Panc1 (cell line): Measurements from ENCODE around the gene TCAF1. TPM values are rescaled to one million over a fixed set of nuclear protein-coding genes. Genes with fewer than 3 reads are reported as not detected.

Source experiments
- ATAC-seq: fragments of 200-7000 bp; cut with Tn5 transposase; 2 replicates; pipeline ENCODE4 v1.9.1; 2020; ENCODE audit warnings: mild to moderate bottlenecking, moderate library complexity
- BruUV-seq: library from RNA; stranded (reverse); fragments of 400-500 nt; replicated peaks from 2 replicates; lab custom pipeline; 2021; lab: Mats Ljungman, UMichigan
- CTCF ChIA-PET: fragments of 300-600 bp; sonication (Branson Sonifier 250); formaldehyde crosslinking; loops from one replicate; lab custom pipeline; 2022; ENCODE audit warnings: antibody characterized with exemption; lab: Charles Lee
- POLR2A ChIA-PET: fragments of 300-600 bp; sonication (Branson Sonifier 250); formaldehyde crosslinking; loops from one replicate; lab custom pipeline; 2022; ENCODE audit warnings: antibody characterized with exemption; lab: Charles Lee
- DNase-seq: peaks from one replicate; pipeline ENCODE4 v3.0.0-alpha.2; 2010; ENCODE audit warnings: low read depth, low spot score
- H3K27ac ChIP-seq: 2 replicates; pipeline ENCODE4 v1.5.1; 2011; ENCODE audit warnings: mild to moderate bottlenecking, low read length, inconsistent platforms
- H3K27me3 ChIP-seq: fragments of 200-500 bp; sonication (Bioruptor generic); 2 replicates; pipeline ENCODE4 v1.6.0; 2014; ENCODE audit warnings: low read length, inconsistent platforms; ENCODE audit not compliant: control insufficient read depth, insufficient read depth
- H3K36me3 ChIP-seq: fragments of 200-500 bp; sonication (Bioruptor generic); 2 replicates; pipeline ENCODE4 v1.5.1; 2014; ENCODE audit warnings: inconsistent platforms, mild to moderate bottlenecking, low read length, moderate library complexity; ENCODE audit not compliant: control insufficient read depth, insufficient read depth
- H3K4me1 ChIP-seq: 2 replicates; pipeline ENCODE4 v1.5.1; 2011; ENCODE audit warnings: inconsistent platforms, mild to moderate bottlenecking, low read length, moderate library complexity; ENCODE audit not compliant: control insufficient read depth, insufficient read depth
- H3K4me3 ChIP-seq, 2 experiments: 2 replicates each; pipeline ENCODE4 v1.5.1; 2011 to 2012; ENCODE audit warnings: low read depth in 2 of 2, low read length in 2 of 2, mild to moderate bottlenecking in 2 of 2, inconsistent platforms in 1 of 2, moderate library complexity in 1 of 2
- H3K9me3 ChIP-seq: fragments of 200-500 bp; sonication (Bioruptor generic); 2 replicates; pipeline ENCODE4 v1.5.1; 2014; ENCODE audit warnings: low read depth, mild to moderate bottlenecking, inconsistent platforms, low read length, moderate library complexity; ENCODE audit not compliant: control insufficient read depth, insufficient read depth
- POLR2AphosphoS5 ChIP-seq: IDR thresholded peaks from 2 replicates; pipeline ENCODE4 v1.6.1; 2012; ENCODE audit warnings: mild to moderate bottlenecking, low read depth, low read length, moderate library complexity
- SIN3A ChIP-seq: IDR thresholded peaks from 2 replicates; pipeline ENCODE4 v1.6.1; 2012; ENCODE audit warnings: low read depth, mild to moderate bottlenecking, low read length, moderate library complexity, borderline replicate concordance; ENCODE audit not compliant: insufficient read depth
- TCF7L2 ChIP-seq: IDR thresholded peaks from 2 replicates; pipeline ENCODE4 v1.6.1; 2011; ENCODE audit warnings: mild to moderate bottlenecking, low read depth, low read length, inconsistent platforms
- in situ Hi-C: cut with HindIII; loops from 2 replicates; pipeline ENCODE4 v1.10.0; 2016; ENCODE audit warnings: low sequenced_read_pairs, low pct_unique_long_range_greater_than_20kb
- intact Hi-C: fragments of 100-400 bp; cut with micrococcal nuclease; formaldehyde crosslinking; loops from one replicate; pipeline ENCODE4 v1.10.0; 2022; ENCODE audit not compliant: unreplicated experiment
- total RNA-seq: library from RNA; stranded (reverse); gene quantifications from one replicate; pipeline ENCODE4 v1.2.1, GENCODE V29; 2021; ENCODE audit not compliant: unreplicated experiment
- TF ChIP-seq, protein P1 (sequence below), 2 experiments: IDR thresholded peaks; 2 replicates each; pipeline ENCODE4 v1.6.1; 2011 to 2012; ENCODE audit warnings: low read depth in 2 of 2, control low read depth in 1 of 2, low read length in 1 of 2, mild to moderate bottlenecking in 1 of 2, moderate library complexity in 1 of 2; ENCODE audit not compliant: insufficient read depth in 1 of 2
- TF ChIP-seq, protein P2 (sequence below): fragments of 450-650 bp; IDR thresholded peaks from 2 replicates; pipeline ENCODE4 v1.5.1; 2017; ENCODE audit warnings: mild to moderate bottlenecking

TCAF1 gene
- total RNA-seq, 1 experiment from 2014 or later: 35.2 TPM

DNA sequence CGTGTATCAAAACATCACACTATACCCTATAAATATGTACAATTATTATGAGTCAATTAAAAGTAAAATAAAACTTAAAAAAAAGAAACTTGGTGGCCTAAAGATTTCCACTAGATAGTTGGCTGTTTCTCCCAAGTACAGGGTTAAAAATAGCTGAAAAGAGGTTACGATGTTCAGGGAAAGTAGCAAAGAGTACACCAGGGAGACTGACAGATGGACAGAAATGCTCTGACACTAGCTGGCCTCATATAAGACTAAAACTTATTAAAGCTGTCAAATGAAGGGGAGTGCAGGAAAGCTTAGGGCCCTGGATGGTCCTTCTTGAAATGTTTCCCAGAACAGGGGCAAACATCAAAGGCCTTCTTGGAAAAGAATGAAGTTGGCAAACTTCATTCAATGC is 51.3 kb downstream of the TCAF1 start:
- H3K9me3 ChIP-seq: no peaks in the 10 kb centered on the region
- in situ Hi-C loops (no loop called here), intact Hi-C loops (no loop called here)
- DNase-seq: no peak
- H3K4me3 ChIP-seq: no peak overlapping the region
- no peak overlapping the region for H3K27ac ChIP-seq
- no peak for ATAC-seq
- CTCF ChIA-PET: no interaction called here
- no peaks in the 10 kb centered on the region for H3K36me3 ChIP-seq
- POLR2A ChIA-PET: no interaction called here
- BruUV-seq: no TSS peak
- H3K27me3 ChIP-seq: no peaks in the 10 kb centered on the region
- TF ChIP-seq, protein P1, sequence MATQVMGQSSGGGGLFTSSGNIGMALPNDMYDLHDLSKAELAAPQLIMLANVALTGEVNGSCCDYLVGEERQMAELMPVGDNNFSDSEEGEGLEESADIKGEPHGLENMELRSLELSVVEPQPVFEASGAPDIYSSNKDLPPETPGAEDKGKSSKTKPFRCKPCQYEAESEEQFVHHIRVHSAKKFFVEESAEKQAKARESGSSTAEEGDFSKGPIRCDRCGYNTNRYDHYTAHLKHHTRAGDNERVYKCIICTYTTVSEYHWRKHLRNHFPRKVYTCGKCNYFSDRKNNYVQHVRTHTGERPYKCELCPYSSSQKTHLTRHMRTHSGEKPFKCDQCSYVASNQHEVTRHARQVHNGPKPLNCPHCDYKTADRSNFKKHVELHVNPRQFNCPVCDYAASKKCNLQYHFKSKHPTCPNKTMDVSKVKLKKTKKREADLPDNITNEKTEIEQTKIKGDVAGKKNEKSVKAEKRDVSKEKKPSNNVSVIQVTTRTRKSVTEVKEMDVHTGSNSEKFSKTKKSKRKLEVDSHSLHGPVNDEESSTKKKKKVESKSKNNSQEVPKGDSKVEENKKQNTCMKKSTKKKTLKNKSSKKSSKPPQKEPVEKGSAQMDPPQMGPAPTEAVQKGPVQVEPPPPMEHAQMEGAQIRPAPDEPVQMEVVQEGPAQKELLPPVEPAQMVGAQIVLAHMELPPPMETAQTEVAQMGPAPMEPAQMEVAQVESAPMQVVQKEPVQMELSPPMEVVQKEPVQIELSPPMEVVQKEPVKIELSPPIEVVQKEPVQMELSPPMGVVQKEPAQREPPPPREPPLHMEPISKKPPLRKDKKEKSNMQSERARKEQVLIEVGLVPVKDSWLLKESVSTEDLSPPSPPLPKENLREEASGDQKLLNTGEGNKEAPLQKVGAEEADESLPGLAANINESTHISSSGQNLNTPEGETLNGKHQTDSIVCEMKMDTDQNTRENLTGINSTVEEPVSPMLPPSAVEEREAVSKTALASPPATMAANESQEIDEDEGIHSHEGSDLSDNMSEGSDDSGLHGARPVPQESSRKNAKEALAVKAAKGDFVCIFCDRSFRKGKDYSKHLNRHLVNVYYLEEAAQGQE (IDR thresholded peaks at IDR 0.05; ENCODE audit: insufficient read depth in 1 of 2, low read depth in 2 of 2, low read length in 1 of 2): no peak
- TF ChIP-seq, protein P2, sequence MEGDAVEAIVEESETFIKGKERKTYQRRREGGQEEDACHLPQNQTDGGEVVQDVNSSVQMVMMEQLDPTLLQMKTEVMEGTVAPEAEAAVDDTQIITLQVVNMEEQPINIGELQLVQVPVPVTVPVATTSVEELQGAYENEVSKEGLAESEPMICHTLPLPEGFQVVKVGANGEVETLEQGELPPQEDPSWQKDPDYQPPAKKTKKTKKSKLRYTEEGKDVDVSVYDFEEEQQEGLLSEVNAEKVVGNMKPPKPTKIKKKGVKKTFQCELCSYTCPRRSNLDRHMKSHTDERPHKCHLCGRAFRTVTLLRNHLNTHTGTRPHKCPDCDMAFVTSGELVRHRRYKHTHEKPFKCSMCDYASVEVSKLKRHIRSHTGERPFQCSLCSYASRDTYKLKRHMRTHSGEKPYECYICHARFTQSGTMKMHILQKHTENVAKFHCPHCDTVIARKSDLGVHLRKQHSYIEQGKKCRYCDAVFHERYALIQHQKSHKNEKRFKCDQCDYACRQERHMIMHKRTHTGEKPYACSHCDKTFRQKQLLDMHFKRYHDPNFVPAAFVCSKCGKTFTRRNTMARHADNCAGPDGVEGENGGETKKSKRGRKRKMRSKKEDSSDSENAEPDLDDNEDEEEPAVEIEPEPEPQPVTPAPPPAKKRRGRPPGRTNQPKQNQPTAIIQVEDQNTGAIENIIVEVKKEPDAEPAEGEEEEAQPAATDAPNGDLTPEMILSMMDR: no peak
- TF ChIP-seq POLR2AphosphoS5: no peak
- no peak for TF ChIP-seq TCF7L2
- TF ChIP-seq SIN3A: no peak
- no peaks in the 10 kb centered on the region for H3K4me1 ChIP-seq

DNA sequence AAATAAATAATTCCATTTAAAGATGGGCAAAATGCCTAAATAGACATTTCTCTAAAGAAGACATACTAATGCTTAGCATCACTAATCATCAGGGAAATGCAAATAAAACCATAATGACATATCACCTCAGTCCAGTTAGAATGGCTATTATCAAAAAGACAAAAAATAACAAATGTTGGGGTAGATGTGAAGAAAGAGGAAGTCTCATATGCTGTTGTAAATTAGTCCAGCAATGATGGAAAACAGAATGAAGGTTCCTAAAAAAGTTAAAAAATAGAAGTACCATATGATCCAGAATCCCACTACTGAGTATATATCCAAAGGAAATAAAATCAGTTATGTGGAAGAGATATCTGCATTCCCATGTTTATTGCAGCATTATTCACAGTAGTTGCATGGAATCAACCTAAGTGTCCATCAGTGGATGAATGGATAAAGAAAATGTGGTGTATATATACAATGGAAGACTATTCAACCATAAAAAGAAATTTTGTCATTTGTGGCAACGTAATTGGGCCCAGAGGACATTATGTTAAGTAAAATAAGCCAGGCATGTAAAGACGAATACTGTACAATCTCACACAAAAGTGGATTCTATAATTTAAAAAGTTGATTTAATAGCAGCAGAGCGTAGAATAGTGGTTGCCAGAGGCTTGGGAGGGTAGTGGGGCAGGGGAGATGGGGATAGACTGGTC is 52.0 kb downstream of the TCAF1 start:
- CTCF ChIA-PET: no interaction called here
- Histone ChIP-seq H3K9me3 (no peaks in the 10 kb centered on the region), H3K36me3 (no peaks in the 10 kb centered on the region), H3K27ac (no peak overlapping the region), H3K4me3 (no peak overlapping the region), H3K4me1 (no peaks in the 10 kb centered on the region), H3K27me3 (no peaks in the 10 kb centered on the region)
- no peak for ATAC-seq
- POLR2A ChIA-PET: no interaction called here
- DNase-seq: no peak
- TF ChIP-seq, protein P1 (IDR thresholded peaks at IDR 0.05; ENCODE audit: insufficient read depth in 1 of 2, low read depth in 2 of 2, low read length in 1 of 2): no peak
- TF ChIP-seq TCF7L2: no peak
- no TSS peak for BruUV-seq
- in situ Hi-C loops: no loop called here
- intact Hi-C loops: no loop called here
